ENCODE results near the gene TRAPPC5. TPM values are rescaled to one million over a fixed set of nuclear protein-coding genes. Genes with fewer than 3 reads are reported as not detected.

The TRAPPC5 gene
- total and polyA plus RNA-seq, 2 experiments from 2014 or later: 95.9 to 120 TPM

DNA sequence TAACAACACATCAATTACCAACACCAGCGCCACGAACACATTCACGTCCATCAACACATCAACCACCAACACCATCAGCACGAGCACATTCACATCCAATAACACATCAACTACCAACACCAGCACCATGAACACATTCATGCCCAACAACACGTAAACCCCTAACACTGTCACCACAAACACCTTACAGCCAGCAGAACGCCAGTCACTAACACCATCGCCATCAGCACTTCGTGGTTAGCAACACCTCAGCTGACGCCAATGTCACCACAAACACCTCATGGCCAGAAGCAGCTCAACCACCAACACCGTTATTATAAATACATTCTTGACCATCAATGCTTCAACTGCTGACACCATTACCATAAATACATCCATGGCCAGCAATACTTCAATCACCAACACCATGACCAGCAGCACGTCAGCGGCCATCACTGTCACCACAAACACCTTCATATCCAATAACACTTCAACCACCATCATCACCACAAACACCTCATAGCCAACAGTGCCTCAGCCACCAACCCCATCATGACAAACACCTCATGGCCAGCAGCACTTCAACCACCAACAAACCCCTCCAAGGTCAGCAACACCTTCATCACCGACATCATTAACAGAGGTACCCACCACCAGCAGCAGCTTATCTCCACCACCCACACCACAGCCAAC, 11.9 kb downstream of the TRAPPC5 start:
- no peak overlapping the region for H3K27ac ChIP-seq
- DNase-seq (ENCODE audit: low read depth in 1 of 2, low spot score in 1 of 2): no peak
- no peaks in the 10 kb centered on the region for H3K9me3 ChIP-seq (ENCODE audit: low read depth)
- H3K4me3 ChIP-seq: no peak overlapping the region
- H3K4me1 ChIP-seq (ENCODE audit: low read depth): no peaks in the 10 kb centered on the region
- H3K27me3 ChIP-seq: peaks cover 5% of the 10 kb centered on the region
- TF ChIP-seq, protein P1, sequence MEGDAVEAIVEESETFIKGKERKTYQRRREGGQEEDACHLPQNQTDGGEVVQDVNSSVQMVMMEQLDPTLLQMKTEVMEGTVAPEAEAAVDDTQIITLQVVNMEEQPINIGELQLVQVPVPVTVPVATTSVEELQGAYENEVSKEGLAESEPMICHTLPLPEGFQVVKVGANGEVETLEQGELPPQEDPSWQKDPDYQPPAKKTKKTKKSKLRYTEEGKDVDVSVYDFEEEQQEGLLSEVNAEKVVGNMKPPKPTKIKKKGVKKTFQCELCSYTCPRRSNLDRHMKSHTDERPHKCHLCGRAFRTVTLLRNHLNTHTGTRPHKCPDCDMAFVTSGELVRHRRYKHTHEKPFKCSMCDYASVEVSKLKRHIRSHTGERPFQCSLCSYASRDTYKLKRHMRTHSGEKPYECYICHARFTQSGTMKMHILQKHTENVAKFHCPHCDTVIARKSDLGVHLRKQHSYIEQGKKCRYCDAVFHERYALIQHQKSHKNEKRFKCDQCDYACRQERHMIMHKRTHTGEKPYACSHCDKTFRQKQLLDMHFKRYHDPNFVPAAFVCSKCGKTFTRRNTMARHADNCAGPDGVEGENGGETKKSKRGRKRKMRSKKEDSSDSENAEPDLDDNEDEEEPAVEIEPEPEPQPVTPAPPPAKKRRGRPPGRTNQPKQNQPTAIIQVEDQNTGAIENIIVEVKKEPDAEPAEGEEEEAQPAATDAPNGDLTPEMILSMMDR (IDR thresholded peaks at IDR 0.05; ENCODE audit: low read depth, low read length): no peak
- H3K36me3 ChIP-seq: no peaks in the 10 kb centered on the region

- Histone ChIP-seq H3K4me1 (ENCODE audit: low read depth) (no peaks in the 10 kb centered on the region), H3K36me3 (no peaks in the 10 kb centered on the region)
Observed at GRCh38 chr19:7694499-7694898, 13.9 kb downstream of the TRAPPC5 start.

GRCh38 chr19:7697721-7698287, 17.2 kb downstream of the TRAPPC5 start:
- H3K9me3 ChIP-seq (ENCODE audit: low read depth): no peaks in the 10 kb centered on the region
- H3K36me3 ChIP-seq: no peaks in the 10 kb centered on the region
- H3K4me1 ChIP-seq (ENCODE audit: low read depth): no peaks in the 10 kb centered on the region
- no peak overlapping the region for H3K4me3 ChIP-seq
- H3K27ac ChIP-seq: no peak overlapping the region
- no peak for DNase-seq (ENCODE audit: low read depth in 1 of 2, low spot score in 1 of 2)
- TF ChIP-seq, protein P1 (IDR thresholded peaks at IDR 0.05; ENCODE audit: low read depth, low read length): no peak
- peaks cover 11% of the 10 kb centered on the region for H3K27me3 ChIP-seq

More at GRCh38 chr19:7694499-7694898, 13.9 kb downstream of the TRAPPC5 start:
- peaks cover 11% of the 10 kb centered on the region for H3K27me3 ChIP-seq
- H3K4me3 ChIP-seq: no peak overlapping the region
- no peaks in the 10 kb centered on the region for H3K9me3 ChIP-seq (ENCODE audit: low read depth)
- TF ChIP-seq, protein P1 (IDR thresholded peaks at IDR 0.05; ENCODE audit: low read depth, low read length): no peak
- no peak overlapping the region for H3K27ac ChIP-seq
- no peak for DNase-seq (ENCODE audit: low read depth in 1 of 2, low spot score in 1 of 2)

GRCh38 chr19:7698583-7698982, 17.9 kb downstream of the TRAPPC5 start:
- Histone ChIP-seq H3K4me1 (ENCODE audit: low read depth) (no peaks in the 10 kb centered on the region), H3K27ac (no peak overlapping the region), H3K4me3 (no peak overlapping the region), H3K36me3 (no peaks in the 10 kb centered on the region), H3K27me3 (peaks cover 11% of the 10 kb centered on the region), H3K9me3 (ENCODE audit: low read depth) (no peaks in the 10 kb centered on the region)
- TF ChIP-seq, protein P1 (IDR thresholded peaks at IDR 0.05; ENCODE audit: low read depth, low read length): no peak
- DNase-seq (ENCODE audit: low read depth in 1 of 2, low spot score in 1 of 2): no peak

GRCh38 chr19:7699003-7699402, 18.4 kb downstream of the TRAPPC5 start:
- no peak overlapping the region for H3K4me3 ChIP-seq
- TF ChIP-seq, protein P1 (IDR thresholded peaks at IDR 0.05; ENCODE audit: low read depth, low read length): no peak

More at GRCh38 chr19:7699003-7699402, 18.4 kb downstream of the TRAPPC5 start:
- Histone ChIP-seq H3K9me3 (ENCODE audit: low read depth) (no peaks in the 10 kb centered on the region), H3K36me3 (no peaks in the 10 kb centered on the region), H3K27ac (no peak overlapping the region), H3K27me3 (peaks cover 11% of the 10 kb centered on the region), H3K4me1 (ENCODE audit: low read depth) (no peaks in the 10 kb centered on the region)
- DNase-seq (ENCODE audit: low read depth in 1 of 2, low spot score in 1 of 2): no peak

All from cardiac muscle cell (in vitro differentiated cells and primary cell).